ENCODE results near the gene NRP2. TPM values are rescaled to one million over a fixed set of nuclear protein-coding genes. Genes with fewer than 3 reads are reported as not detected.

NRP2 gene
- total RNA-seq, 6 donors from 2014 or later: 61.4 to 99.4 (median 71.8) TPM

- ATAC-seq (ENCODE audit: low FRiP score in 2 of 2) (no peak), DNase-seq (no peak)
- Histone ChIP-seq H3K27me3 (no peaks in the 10 kb centered on the region), H3K9me3 (no peaks in the 10 kb centered on the region), H3K27ac (no peak overlapping the region), H3K4me3 (no peak overlapping the region), H3K4me1 (peaks cover 0 to 27% (median 3%) of the 10 kb centered on the region in 4 donors), H3K36me3 (peaks cover 0 to 8% (median 5%) of the 10 kb centered on the region in 4 donors)
- no peak for TF ChIP-seq POLR2AphosphoS5 (IDR thresholded peaks at IDR 0.05)
- no peak for TF ChIP-seq CTCF (IDR thresholded peaks at IDR 0.05)
- TF ChIP-seq EP300 (IDR thresholded peaks at IDR 0.05): no peak
- no peak for TF ChIP-seq POLR2A (IDR thresholded peaks at IDR 0.05)
- WGBS, 2 donors: 82 to 83% methylated on average over 5 of the region's 5 CpGs
Measured at GRCh38 chr2:205696927-205697441, 14.7 kb downstream of the NRP2 start.

- H3K4me1 ChIP-seq: peaks cover 12 to 42% (median 18%) of the 10 kb centered on the region in 4 donors
- WGBS, 2 donors: 82 to 93% methylated on average over 7 of the region's 7 CpGs
Measured at GRCh38 chr2:205698286-205699268, 16.3 kb downstream of the NRP2 start.

GRCh38 chr2:205699515-205700289 lies 17.4 kb downstream of the NRP2 start:
- ATAC-seq (ENCODE audit: low FRiP score in 2 of 2) (no peak), DNase-seq (no peak)
- Histone ChIP-seq H3K9me3 (no peaks in the 10 kb centered on the region), H3K27ac (peak overlapping the region in 2 of 4 donors; percentile 56 to 61), H3K36me3 (peaks cover 0 to 8% (median 5%) of the 10 kb centered on the region in 4 donors), H3K4me3 (no peak overlapping the region), H3K27me3 (no peaks in the 10 kb centered on the region), H3K4me1 (peaks cover 12 to 47% (median 26%) of the 10 kb centered on the region in 4 donors)
- 58 to 63% methylated on average over 4 of the region's 4 CpGs for WGBS, 2 donors
- TF ChIP-seq POLR2AphosphoS5 (IDR thresholded peaks at IDR 0.05) (no peak), EP300 (IDR thresholded peaks at IDR 0.05) (no peak), POLR2A (IDR thresholded peaks at IDR 0.05) (no peak), CTCF (IDR thresholded peaks at IDR 0.05) (no peak)

More at GRCh38 chr2:205698286-205699268, 16.3 kb downstream of the NRP2 start:
- ATAC-seq (ENCODE audit: low FRiP score in 2 of 2): peak in 1 of 2 donors; percentile 50
- H3K9me3 ChIP-seq: no peaks in the 10 kb centered on the region
- TF ChIP-seq EP300 (IDR thresholded peaks at IDR 0.05) (peak in 1 of 4 donors; percentile 59), CTCF (IDR thresholded peaks at IDR 0.05) (no peak)
- peaks cover 0 to 8% (median 5%) of the 10 kb centered on the region in 4 donors for H3K36me3 ChIP-seq
- no peak overlapping the region for H3K4me3 ChIP-seq
- H3K27me3 ChIP-seq: no peaks in the 10 kb centered on the region
- peak overlapping the region in 2 of 4 donors; percentile 56 to 61 for H3K27ac ChIP-seq
- DNase-seq: no peak

GRCh38 chr2:205700331-205701132 lies 18.2 kb downstream of the NRP2 start:
- Histone ChIP-seq H3K36me3 (peaks cover 0 to 8% (median 5%) of the 10 kb centered on the region in 4 donors), H3K4me3 (no peak overlapping the region), H3K27me3 (no peaks in the 10 kb centered on the region), H3K9me3 (no peaks in the 10 kb centered on the region), H3K27ac (peak overlapping the region in 3 of 4 donors; percentile 20 to 68 (median 56)), H3K4me1 (peaks cover 12 to 42% (median 27%) of the 10 kb centered on the region in 4 donors)
- peak in 1 of 2 donors; percentile 50 for DNase-seq
- peak in 1 of 4 donors; percentile 15 for TF ChIP-seq POLR2A (IDR thresholded peaks at IDR 0.05)
- no peak for TF ChIP-seq POLR2AphosphoS5 (IDR thresholded peaks at IDR 0.05)
- no peak for TF ChIP-seq EP300 (IDR thresholded peaks at IDR 0.05)
- TF ChIP-seq CTCF (IDR thresholded peaks at IDR 0.05): no peak
- ATAC-seq (ENCODE audit: low FRiP score in 2 of 2): peak; percentile 11 to 82
- 75 to 76% methylated on average over 10 to 12 of the region's 12 CpGs for WGBS, 2 donors

Measured in upper lobe of left lung (tissue), 6 donors.